ENCODE results near the gene RPL36A. TPM values are rescaled to one million over a fixed set of nuclear protein-coding genes. Genes with fewer than 3 reads are reported as not detected.
A peak's percentile ranks its signal among the peaks of the same experiment; 100 is the strongest.

The RPL36A gene
- total RNA-seq, 1 donor from 2014 or later: 172 TPM

DNA sequence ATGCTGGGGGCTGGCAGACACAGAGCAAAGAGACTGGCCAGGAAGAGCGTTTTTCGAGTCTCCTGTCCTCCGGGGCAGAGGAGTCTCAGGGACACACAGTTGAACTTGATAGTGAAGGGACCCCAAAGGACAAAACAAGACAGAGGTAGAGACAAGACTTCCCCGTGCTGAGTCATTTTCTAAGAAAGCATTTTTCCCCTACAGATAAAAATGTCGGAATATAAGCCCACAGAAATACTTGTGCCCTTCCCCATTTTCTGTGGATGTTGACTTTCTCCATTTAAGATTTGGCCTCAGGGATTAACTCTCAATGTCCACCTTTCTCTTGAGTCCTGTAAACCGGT is 4.3 kb upstream of the RPL36A start:
- ATAC-seq (no peak), DNase-seq (ENCODE audit: low spot score) (no peak)
- intact Hi-C loops (cut with DNase I): no loop called here

DNA sequence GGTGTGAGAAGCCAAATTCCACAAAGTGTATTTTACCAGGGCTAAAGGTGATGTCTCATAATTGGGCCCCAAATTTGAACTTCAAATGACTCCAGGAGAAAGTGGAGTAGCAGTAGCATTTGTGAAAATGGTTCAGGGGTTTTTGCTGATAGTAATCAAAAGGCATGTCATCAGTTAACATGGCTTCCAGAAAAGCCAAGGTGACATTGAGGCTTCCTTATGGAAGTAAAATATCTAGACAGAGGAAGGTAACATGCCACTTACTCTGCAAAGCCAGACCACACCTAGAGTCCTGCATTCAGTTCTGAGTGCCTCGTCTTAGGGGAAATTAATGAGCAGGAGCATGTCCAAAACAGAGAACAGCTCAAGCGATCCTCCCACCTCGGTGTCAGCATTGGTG is 2.2 kb upstream of the RPL36A start:
- DNase-seq (ENCODE audit: low spot score) (no peak), ATAC-seq (no peak)
- intact Hi-C loops (cut with DNase I): no loop called here

DNA sequence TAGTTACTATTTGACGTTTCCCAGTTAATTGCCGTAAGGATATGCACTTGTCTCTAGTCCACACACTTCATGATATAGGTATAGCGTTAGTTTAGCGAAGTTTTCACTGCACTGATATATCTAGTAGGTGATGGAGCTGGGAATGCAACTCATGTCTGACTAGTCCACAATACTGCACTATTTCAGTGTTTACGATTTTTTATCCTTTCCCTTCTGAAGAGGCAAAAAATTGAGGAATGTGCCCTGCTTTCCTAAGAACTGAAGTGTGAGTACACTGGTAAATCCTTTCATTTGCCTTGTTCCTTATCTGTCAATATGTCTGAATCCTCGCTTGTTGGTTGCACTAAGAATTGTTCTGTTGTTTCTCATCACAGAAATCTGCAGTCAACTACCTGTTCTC is 1.0 kb downstream of the RPL36A start:
- ATAC-seq: no peak
- intact Hi-C loops (cut with DNase I): no loop called here
- DNase-seq (ENCODE audit: low spot score): no peak

GRCh38 chrX:101393530-101394305 is 2.9 kb downstream of the RPL36A start:
- DNase-seq (ENCODE audit: low spot score): no peak
- no peak for ATAC-seq
- intact Hi-C loops (cut with DNase I): no loop called here

GRCh38 chrX:101394372-101394771 is 3.6 kb downstream of the RPL36A start:
- ATAC-seq: no peak
- DNase-seq (ENCODE audit: low spot score): no peak
- intact Hi-C loops (cut with DNase I): no loop called here

GRCh38 chrX:101395789-101396188 is 5.0 kb downstream of the RPL36A start:
- intact Hi-C loops (cut with DNase I): no loop called here
- DNase-seq (ENCODE audit: low spot score): no peak
- ATAC-seq: peak; percentile 67

- no peak for DNase-seq (ENCODE audit: low spot score)
- no peak for ATAC-seq
- intact Hi-C loops (cut with DNase I): no loop called here
Measured at GRCh38 chrX:101397779-101398178, 7.0 kb downstream of the RPL36A start.

DNA sequence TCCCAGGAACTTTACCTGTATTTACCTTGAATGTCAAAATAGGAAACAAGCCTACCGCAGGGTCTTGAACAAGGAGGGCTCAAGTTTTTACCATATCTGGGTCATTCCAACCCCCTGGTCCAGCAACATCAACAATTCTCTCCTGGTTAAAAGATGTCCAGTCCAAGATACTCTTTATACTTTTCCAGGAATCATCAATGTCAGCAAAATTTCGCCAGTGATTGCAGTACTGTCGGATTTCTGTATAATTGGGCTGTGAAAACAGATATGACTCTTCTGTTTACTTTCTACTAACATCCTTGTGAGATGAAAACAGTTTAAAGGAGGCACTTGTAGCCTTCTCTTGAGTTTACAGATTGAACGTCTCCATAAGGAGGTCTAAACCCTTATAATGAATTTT is 7.9 kb downstream of the RPL36A start:
- ATAC-seq (no peak), DNase-seq (ENCODE audit: low spot score) (no peak)
- intact Hi-C loops (cut with DNase I): no loop called here

DNA sequence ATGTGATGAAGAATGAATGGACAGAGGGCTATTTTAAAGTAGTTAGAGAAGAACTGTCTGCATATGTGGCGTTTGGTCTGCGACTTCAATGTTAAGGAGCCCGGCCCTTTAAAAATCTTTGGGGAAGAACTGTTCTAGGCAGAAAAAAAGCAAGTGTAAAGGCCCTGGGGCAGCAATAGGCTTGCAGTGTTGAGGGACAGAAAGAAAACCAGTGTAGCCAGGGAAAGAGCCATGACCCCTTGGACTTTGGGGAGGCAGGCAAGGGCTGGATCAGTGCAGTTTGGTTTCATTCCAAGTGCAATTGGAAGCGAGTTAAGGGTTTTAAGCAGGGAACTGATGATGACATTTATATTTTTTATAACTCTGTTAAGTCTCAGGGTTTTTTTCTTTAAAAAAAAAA is 9.0 kb downstream of the RPL36A start:
- no peak for DNase-seq (ENCODE audit: low spot score)
- intact Hi-C loops (cut with DNase I): no loop called here

GRCh38 chrX:101407167-101407747 is 16.4 kb downstream of the RPL36A start:
- ATAC-seq: peak; percentile 12
- no peak for DNase-seq (ENCODE audit: low spot score)
- intact Hi-C loops (cut with DNase I): no loop called here

More for the DNA sequence above, 9.0 kb downstream of the RPL36A start:
- ATAC-seq: no peak

DNA sequence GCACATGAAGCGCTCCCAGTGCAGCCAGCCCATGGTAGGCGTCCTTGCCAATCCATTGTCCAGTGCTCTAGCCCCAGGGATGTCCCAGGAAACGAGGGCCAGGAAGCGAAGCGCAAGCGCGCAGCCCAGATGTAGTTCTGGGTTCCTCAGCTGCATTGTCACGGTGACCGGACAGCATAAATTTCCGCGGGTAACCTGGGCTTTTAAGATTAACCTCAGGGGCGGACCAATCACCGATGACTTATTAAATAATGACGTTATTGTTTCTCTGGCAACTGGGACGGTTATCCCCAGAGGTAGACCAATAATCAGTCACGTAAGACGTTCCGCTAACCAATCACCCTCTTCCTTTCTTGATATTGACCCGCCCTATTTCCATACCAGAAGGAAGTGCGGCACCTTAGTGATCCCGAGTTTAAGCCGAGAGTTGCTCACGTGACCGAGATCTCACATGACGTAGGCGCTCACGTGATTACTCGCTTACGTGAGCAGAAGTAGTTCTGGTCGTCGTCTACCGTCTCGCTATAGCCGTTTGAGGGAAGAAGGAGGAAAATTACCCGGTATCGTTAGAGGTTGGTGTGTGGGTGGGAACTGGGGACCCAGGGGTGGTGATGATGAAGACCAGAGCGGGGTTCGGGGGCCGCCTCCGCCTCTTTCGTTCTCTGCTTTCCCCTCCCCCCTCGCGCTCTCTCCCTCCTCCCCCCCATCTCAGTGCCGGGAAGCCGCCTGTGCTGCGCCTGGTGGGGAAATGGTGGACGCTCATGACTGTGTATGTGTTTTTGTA is 17.1 kb downstream of the RPL36A start, which contains the start of the genes GLA and HNRNPH2:
GLA (minus strand) TSS at position 178 of the 784 bp plus-strand sequence; CDS start at position 156, 22 bp downstream.
HNRNPH2 (plus strand) TSS at position 475 of the 784 bp plus-strand sequence. CDS start 3,767 bp downstream, outside the sequence.
- intact Hi-C loops (cut with DNase I): no loop called here
- peak; percentile 99 for ATAC-seq
- peak; percentile 94 for DNase-seq (ENCODE audit: low spot score)

DNA sequence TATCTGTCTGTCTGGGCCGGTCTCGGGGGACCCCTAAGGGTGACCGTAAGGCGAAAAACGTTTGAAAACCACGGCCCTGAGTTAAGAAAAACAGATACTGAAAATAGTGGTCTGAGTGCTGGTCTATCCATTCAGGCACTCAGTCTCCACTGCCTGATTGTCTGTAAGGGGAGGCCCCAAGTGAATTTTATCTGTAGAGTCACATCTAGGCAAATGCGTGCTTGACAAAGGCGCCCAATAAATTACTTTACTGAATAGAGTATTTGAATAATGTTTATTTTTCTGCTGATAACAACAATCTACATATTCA is 17.7 kb downstream of the RPL36A start:
- ATAC-seq (no peak), DNase-seq (ENCODE audit: low spot score) (no peak)
- intact Hi-C loops (cut with DNase I): no loop called here

DNA sequence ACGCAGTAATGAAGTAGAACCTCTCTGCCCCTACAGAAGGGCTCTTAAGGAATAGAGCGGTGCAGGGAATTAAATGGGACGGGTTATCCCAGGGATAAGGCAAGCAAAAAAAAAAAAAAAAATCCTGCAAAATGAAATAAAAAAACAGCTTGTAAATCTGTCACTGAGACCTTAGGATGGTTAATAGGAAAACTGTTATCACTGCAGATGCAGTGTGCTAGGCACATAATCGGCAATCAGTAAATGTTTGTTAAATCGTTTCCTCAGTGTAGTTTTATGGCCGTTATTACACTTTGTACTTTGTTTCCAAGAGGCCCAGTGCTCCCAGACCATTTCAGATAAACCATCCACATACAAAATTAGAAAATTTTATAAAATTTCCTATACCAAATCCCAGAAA is 18.2 kb downstream of the RPL36A start:
- ATAC-seq (no peak), DNase-seq (ENCODE audit: low spot score) (no peak)
- intact Hi-C loops (cut with DNase I): no loop called here

DNA sequence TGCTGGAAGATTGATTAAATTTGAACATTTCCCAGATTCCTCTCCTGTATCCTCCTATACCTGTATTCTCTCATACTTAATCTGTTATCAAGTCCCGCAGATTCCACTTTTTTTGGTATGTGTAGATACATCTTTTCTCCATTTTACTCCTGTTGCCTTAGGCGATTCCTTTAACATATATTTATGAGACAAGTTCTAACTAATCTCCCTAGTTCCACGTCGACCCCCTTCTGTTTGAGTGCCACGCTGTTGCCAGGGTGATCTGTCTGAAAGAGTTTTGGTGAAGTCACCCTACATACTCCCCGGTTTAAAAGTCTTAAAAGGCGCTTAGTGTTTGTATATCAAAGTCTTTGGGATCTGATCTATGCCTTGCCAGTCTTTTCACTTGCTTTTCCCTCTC is 19.6 kb downstream of the RPL36A start:
- ATAC-seq (no peak), DNase-seq (ENCODE audit: low spot score) (no peak)
- intact Hi-C loops (cut with DNase I): no loop called here

DNA sequence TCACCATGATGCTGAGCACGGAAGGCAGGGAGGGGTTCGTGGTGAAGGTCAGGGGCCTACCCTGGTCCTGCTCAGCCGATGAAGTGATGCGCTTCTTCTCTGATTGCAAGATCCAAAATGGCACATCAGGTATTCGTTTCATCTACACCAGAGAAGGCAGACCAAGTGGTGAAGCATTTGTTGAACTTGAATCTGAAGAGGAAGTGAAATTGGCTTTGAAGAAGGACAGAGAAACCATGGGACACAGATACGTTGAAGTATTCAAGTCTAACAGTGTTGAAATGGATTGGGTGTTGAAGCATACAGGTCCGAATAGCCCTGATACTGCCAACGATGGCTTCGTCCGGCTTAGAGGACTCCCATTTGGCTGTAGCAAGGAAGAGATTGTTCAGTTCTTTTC is 21.2 kb downstream of the RPL36A start:
- intact Hi-C loops (cut with DNase I): loop anchor here (1.0 kb wide), 1 partner anchor 14 kb away; no protein-coding TSS in a partner anchor
- DNase-seq (ENCODE audit: low spot score): no peak
- ATAC-seq: no peak

- intact Hi-C loops (cut with DNase I): no loop called here
- DNase-seq (ENCODE audit: low spot score) (no peak), ATAC-seq (peak; percentile 70)
Measured at GRCh38 chrX:101415180-101416145, 24.7 kb downstream of the RPL36A start.

GRCh38 chrX:101416691-101417090 is 25.9 kb downstream of the RPL36A start:
- DNase-seq (ENCODE audit: low spot score) (no peak), ATAC-seq (no peak)
- intact Hi-C loops (cut with DNase I): no loop called here

GRCh38 chrX:101417190-101417589 is 26.4 kb downstream of the RPL36A start:
- intact Hi-C loops (cut with DNase I): no loop called here
- DNase-seq (ENCODE audit: low spot score) (no peak), ATAC-seq (no peak)
